A673 (cell line): ENCODE data around the gene OTUD6A. TPM values are rescaled to one million over a fixed set of nuclear protein-coding genes. Genes with fewer than 3 reads are reported as not detected.

Experiments used
- BruUV-seq: library from RNA; stranded (reverse); fragments of 400-500 nt; replicated peaks from 2 replicates; lab custom pipeline; 2021; lab: Mats Ljungman, UMichigan
- CTCF ChIA-PET: fragments of 300-600 bp; sonication (Branson Sonifier 250); formaldehyde crosslinking; loops from one replicate; lab custom pipeline; 2022; ENCODE audit warnings: antibody characterized with exemption; lab: Charles Lee
- POLR2A ChIA-PET: fragments of 300-600 bp; sonication (Branson Sonifier 250); formaldehyde crosslinking; loops from one replicate; lab custom pipeline; 2022; ENCODE audit warnings: antibody characterized with exemption; ENCODE audit not compliant: low non-redundant PET; lab: Charles Lee
- DNase-seq: peaks from one replicate; pipeline ENCODE4 v3.0.0-alpha.2; 2015; ENCODE audit warnings: low spot score
- H3K27ac ChIP-seq: fragments of 200-600 bp; sonication (generic); 2 replicates; pipeline ENCODE4 v1.5.1; 2016; ENCODE audit warnings: mixed run types, low read depth, mild to moderate bottlenecking, mixed read lengths, antibody characterized with exemption, low read length; ENCODE audit not compliant: poor library complexity, severe bottlenecking
- H3K27me3 ChIP-seq: fragments of 200-600 bp; sonication (generic); replicated peaks from 2 replicates; pipeline ENCODE4 v1.6.1; 2017; ENCODE audit warnings: mixed run types, low read depth, mild to moderate bottlenecking, mixed read lengths, antibody characterized with exemption, low read length; ENCODE audit not compliant: insufficient read depth, poor library complexity
- H3K36me3 ChIP-seq: fragments of 200-600 bp; sonication (generic); 2 replicates; pipeline ENCODE4 v1.6.1; 2016; ENCODE audit warnings: mixed run types, mild to moderate bottlenecking, mixed read lengths, antibody characterized with exemption, low read length; ENCODE audit not compliant: insufficient read depth, poor library complexity, severe bottlenecking
- H3K4me1 ChIP-seq: fragments of 200-600 bp; sonication (generic); 2 replicates; pipeline ENCODE4 v1.6.1; 2017; ENCODE audit warnings: mixed run types, mild to moderate bottlenecking, mixed read lengths, antibody characterized with exemption, low read length; ENCODE audit not compliant: insufficient read depth, poor library complexity, severe bottlenecking
- H3K4me3 ChIP-seq: fragments of 200-600 bp; sonication (generic); 2 replicates; pipeline ENCODE4 v1.5.1; 2016; ENCODE audit warnings: low read depth, mixed run types, mild to moderate bottlenecking, mixed read lengths, low read length; ENCODE audit not compliant: poor library complexity, severe bottlenecking
- H3K9me3 ChIP-seq: fragments of 200-600 bp; sonication (generic); 2 replicates; pipeline ENCODE4 v1.6.1; 2016; ENCODE audit warnings: mixed run types, low read depth, mild to moderate bottlenecking, mixed read lengths, antibody characterized with exemption, low read length; ENCODE audit not compliant: poor library complexity, severe bottlenecking
- CTCF ChIP-seq: fragments of 300-800, 200-600 bp; sonication (generic); conservative IDR thresholded peaks from 2 replicates; pipeline ENCODE4 v1.5.1; 2017; ENCODE audit warnings: low read depth, mild to moderate bottlenecking, antibody characterized with exemption, low read length, moderate library complexity, mixed read lengths
- EZH2 ChIP-seq: fragments of 200-600 bp; sonication (generic); IDR thresholded peaks from 2 replicates; pipeline ENCODE4 v1.6.1; 2017; ENCODE audit warnings: borderline replicate concordance, low read depth, mild to moderate bottlenecking, mixed read lengths, antibody characterized with exemption, low read length; ENCODE audit not compliant: poor library complexity, severe bottlenecking
- intact Hi-C: fragments of 100-400 bp; cut with micrococcal nuclease; formaldehyde crosslinking; loops from one replicate; pipeline ENCODE4 v1.10.0; 2022; ENCODE audit not compliant: unreplicated experiment
- total RNA-seq: library from RNA; stranded (reverse); gene quantifications from 2 replicates; pipeline ENCODE4 v1.2.3, GENCODE V29; 2021

OTUD6A gene
- total RNA-seq, 1 experiment from 2014 or later: not detected

GRCh38 chrX:70054391-70054790 is 7.9 kb upstream of the OTUD6A start:
- CTCF ChIA-PET: no interaction called here
- no peak for DNase-seq
- no TSS peak for BruUV-seq
- Histone ChIP-seq H3K4me1 (no peaks in the 10 kb centered on the region), H3K27me3 (no peaks in the 10 kb centered on the region), H3K4me3 (no peak overlapping the region), H3K36me3 (no peaks in the 10 kb centered on the region), H3K9me3 (no peaks in the 10 kb centered on the region), H3K27ac (no peak overlapping the region)
- TF ChIP-seq CTCF (no peak), EZH2 (no peak)
- intact Hi-C loops: no loop called here
- POLR2A ChIA-PET: no interaction called here

GRCh38 chrX:70062961-70063550 is 799 bp downstream of the OTUD6A start:
- Histone ChIP-seq H3K4me3 (no peak overlapping the region), H3K4me1 (no peaks in the 10 kb centered on the region), H3K27ac (no peak overlapping the region), H3K9me3 (no peaks in the 10 kb centered on the region), H3K36me3 (no peaks in the 10 kb centered on the region), H3K27me3 (no peaks in the 10 kb centered on the region)
- DNase-seq: no peak
- TF ChIP-seq EZH2 (no peak), CTCF (no peak)
- ChIA-PET POLR2A (no interaction called here), CTCF (no interaction called here)
- BruUV-seq: no TSS peak
- intact Hi-C loops: no loop called here

GRCh38 chrX:70066646-70067045 is 4.4 kb downstream of the OTUD6A start:
- BruUV-seq: no TSS peak
- DNase-seq: no peak
- intact Hi-C loops: no loop called here
- Histone ChIP-seq H3K4me3 (no peak overlapping the region), H3K36me3 (no peaks in the 10 kb centered on the region), H3K27me3 (no peaks in the 10 kb centered on the region), H3K9me3 (no peaks in the 10 kb centered on the region), H3K4me1 (no peaks in the 10 kb centered on the region), H3K27ac (no peak overlapping the region)
- ChIA-PET POLR2A (no interaction called here), CTCF (no interaction called here)
- no peak for TF ChIP-seq EZH2
- no peak for TF ChIP-seq CTCF
